ENCODE measurements around the gene TANK.

DNA sequence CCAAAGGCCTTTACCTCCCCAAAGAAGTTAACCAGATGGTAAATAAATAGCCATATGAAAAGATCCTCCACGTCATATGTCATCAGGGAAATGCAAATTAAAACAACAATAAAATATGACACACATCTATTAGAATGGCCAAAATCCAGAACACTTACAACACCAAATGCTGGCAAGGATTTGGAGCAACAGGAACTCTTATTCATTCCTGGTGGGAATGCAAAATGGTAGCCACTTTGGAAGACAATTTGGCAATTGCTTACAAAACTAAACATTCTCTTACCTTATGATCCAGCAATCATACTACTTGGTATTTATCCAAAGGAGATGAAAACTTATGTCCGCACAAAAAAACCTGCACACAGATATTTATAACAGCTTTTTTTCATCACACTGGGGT is 1.3 kb upstream of the TANK start:
- TF ChIP-seq, protein P1, sequence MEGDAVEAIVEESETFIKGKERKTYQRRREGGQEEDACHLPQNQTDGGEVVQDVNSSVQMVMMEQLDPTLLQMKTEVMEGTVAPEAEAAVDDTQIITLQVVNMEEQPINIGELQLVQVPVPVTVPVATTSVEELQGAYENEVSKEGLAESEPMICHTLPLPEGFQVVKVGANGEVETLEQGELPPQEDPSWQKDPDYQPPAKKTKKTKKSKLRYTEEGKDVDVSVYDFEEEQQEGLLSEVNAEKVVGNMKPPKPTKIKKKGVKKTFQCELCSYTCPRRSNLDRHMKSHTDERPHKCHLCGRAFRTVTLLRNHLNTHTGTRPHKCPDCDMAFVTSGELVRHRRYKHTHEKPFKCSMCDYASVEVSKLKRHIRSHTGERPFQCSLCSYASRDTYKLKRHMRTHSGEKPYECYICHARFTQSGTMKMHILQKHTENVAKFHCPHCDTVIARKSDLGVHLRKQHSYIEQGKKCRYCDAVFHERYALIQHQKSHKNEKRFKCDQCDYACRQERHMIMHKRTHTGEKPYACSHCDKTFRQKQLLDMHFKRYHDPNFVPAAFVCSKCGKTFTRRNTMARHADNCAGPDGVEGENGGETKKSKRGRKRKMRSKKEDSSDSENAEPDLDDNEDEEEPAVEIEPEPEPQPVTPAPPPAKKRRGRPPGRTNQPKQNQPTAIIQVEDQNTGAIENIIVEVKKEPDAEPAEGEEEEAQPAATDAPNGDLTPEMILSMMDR (IDR thresholded peaks at IDR 0.05): no peak
- no peak for TF ChIP-seq POLR2A (IDR thresholded peaks at IDR 0.05)
